Measurements from ENCODE around the gene KIF3A. TPM values are rescaled to one million over a fixed set of nuclear protein-coding genes. Genes with fewer than 3 reads are reported as not detected.
A peak's percentile ranks its signal among the peaks of the same experiment; 100 is the strongest.

Gene KIF3A
- total and polyA plus RNA-seq, 2 experiments from 2014 or later = 5.4 to 10.5 TPM

DNA sequence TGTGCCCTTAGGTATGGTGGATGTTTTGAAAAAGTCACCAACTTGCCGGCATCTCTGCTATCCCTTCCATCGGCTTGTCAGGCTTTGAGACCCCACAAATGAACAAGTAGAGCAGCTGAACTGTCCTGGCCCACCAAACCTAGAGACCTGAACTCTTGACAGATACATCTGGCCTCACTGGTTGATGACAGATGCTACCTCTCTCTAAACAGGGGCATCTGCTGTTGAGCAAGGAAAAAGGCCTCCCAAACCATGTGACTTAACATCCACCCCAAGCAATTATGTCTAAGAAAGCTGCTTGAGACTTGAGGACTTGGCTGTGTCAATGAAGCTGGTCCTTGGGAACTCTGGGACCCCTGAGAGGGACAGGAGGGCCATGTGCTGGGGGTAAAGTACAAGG lies 12.2 kb upstream of the KIF3A start:
- Histone ChIP-seq H3K9me3 (ENCODE audit: low read depth) (no peaks in the 10 kb centered on the region), H3K4me1 (ENCODE audit: low read depth) (no peaks in the 10 kb centered on the region)
- no peak for DNase-seq (ENCODE audit: low read depth in 1 of 2, low spot score in 1 of 2)

DNA sequence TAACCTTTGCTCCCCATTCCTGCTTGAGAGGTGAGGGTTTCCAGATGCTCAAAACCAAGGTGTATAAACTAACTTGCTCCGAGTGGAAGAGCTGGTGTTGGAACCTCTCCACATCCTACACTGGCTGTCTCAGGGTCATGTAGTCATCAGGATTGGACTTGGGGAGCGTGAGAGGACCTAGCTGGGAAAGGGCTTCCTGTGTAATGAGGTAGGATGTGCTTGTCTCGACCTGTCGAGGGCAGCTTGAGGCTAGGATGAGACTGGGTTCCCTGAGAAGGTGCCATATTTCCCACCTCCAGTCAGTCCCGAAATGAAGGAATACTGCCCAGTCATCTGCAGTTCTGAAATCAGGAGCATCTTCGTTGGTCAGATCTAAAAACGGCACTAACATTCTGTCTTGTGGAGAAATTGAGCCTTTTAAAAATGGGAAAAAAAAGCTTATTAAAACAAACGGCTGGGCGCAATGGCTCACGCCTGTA lies 11.2 kb upstream of the KIF3A start:
- H3K27me3 ChIP-seq = peaks cover 77% of the 10 kb centered on the region
- no peaks in the 10 kb centered on the region for H3K36me3 ChIP-seq
- no peaks in the 10 kb centered on the region for H3K4me1 ChIP-seq (ENCODE audit: low read depth)
- no peak overlapping the region for H3K27ac ChIP-seq
- TF ChIP-seq, protein P1, sequence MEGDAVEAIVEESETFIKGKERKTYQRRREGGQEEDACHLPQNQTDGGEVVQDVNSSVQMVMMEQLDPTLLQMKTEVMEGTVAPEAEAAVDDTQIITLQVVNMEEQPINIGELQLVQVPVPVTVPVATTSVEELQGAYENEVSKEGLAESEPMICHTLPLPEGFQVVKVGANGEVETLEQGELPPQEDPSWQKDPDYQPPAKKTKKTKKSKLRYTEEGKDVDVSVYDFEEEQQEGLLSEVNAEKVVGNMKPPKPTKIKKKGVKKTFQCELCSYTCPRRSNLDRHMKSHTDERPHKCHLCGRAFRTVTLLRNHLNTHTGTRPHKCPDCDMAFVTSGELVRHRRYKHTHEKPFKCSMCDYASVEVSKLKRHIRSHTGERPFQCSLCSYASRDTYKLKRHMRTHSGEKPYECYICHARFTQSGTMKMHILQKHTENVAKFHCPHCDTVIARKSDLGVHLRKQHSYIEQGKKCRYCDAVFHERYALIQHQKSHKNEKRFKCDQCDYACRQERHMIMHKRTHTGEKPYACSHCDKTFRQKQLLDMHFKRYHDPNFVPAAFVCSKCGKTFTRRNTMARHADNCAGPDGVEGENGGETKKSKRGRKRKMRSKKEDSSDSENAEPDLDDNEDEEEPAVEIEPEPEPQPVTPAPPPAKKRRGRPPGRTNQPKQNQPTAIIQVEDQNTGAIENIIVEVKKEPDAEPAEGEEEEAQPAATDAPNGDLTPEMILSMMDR (IDR thresholded peaks at IDR 0.05; ENCODE audit: low read depth, low read length) = no peak
- H3K4me3 ChIP-seq = no peak overlapping the region
- no peaks in the 10 kb centered on the region for H3K9me3 ChIP-seq (ENCODE audit: low read depth)
- no peak for DNase-seq (ENCODE audit: low read depth in 1 of 2, low spot score in 1 of 2)

More for the DNA sequence above, 12.2 kb upstream of the KIF3A start:
- no peaks in the 10 kb centered on the region for H3K36me3 ChIP-seq
- TF ChIP-seq, protein P1 (IDR thresholded peaks at IDR 0.05; ENCODE audit: low read depth, low read length) = no peak
- H3K27me3 ChIP-seq = peaks cover 71% of the 10 kb centered on the region
- no peak overlapping the region for H3K4me3 ChIP-seq
- no peak overlapping the region for H3K27ac ChIP-seq

DNA sequence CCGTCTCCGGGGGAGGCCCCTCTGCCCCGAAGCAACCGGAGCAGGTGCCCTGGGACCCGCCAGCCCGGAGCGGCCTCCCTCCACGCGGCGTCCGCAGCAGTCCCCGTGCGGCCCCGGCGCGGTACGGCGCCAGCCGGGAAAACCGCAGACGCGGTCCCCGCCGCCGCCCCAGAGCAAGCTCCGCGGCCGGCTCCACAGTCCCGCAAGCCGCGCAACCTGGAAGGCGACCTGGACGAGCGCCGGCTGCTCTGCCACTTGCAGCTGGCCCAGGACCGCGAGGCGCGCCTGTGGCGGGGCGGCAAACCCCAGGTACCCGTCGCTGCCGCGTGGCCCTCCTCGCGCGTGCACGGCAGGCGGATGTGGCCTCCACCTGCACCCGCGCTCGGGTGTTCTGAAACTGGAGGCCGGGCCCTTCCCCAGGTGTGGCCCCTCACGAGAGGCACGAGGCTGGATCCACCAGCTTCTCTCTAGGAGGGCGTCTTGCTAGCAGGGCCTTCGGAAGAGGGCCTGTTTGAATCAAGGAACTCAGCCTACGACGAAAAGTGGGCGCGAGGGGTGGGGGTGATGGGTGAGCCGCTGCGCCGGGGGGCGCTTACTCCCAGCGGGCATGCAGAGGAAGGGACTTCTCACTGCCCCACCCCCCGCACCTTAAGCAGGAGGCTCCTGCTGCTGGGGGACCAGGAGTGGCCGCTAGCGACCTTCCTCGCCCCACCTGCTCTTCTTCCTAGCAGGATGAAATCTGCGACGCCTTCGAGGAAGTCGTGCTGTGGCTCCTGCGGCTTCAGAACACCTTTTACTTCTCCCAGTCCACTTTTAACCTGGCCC lies 10.5 kb upstream of the KIF3A start:
- H3K27me3 ChIP-seq = peaks cover 83% of the 10 kb centered on the region
- peak in 1 of 2 donors; percentile 7 for DNase-seq (ENCODE audit: low read depth in 1 of 2, low spot score in 1 of 2)
- no peak overlapping the region for H3K27ac ChIP-seq
- H3K9me3 ChIP-seq (ENCODE audit: low read depth) = no peaks in the 10 kb centered on the region
- TF ChIP-seq, protein P1 (IDR thresholded peaks at IDR 0.05; ENCODE audit: low read depth, low read length) = no peak
- H3K4me3 ChIP-seq = peak overlapping the region; percentile 31
- no peaks in the 10 kb centered on the region for H3K36me3 ChIP-seq
- H3K4me1 ChIP-seq (ENCODE audit: low read depth) = no peaks in the 10 kb centered on the region

DNA sequence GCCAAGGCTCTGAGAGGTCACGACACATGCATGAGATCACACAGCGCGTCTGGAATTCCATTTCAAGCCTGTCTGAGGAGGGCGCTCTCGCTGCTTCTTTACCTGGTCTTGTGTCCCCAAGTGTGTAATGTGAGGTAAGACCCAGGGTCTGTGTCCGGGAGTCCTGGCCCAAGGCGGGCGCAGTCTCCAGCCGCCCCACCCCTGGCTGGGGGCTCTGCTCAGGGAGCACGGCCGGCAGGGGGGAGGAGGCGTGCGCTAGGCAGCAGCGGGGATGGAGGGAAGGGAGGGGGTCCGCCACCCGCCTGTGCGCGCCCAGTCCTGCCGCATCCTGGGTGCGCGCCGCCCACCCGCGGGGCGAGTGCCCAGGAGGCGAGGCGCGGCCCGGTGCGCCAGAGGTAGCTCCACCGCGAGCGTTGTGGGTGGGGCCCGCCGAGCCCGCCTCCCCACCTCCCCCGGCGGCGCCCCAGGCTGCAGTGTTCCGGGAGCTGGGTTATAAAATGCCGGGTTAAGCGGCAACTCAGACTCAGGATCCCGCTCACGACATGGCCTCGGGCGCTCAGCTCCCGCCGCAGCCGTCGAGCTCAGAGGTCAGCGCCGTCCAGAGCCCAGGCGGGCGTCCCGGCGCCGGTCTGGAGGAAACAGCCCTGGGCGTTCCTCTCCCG lies 9.7 kb upstream of the KIF3A start, which contains the start of gene CCNI2:
Gene CCNI2, plus strand, starts transcription at position 473 of the 662 bp plus-strand sequence. Its CDS starts 70 bp downstream, at position 543.
- no peak within 1 kb of the TSS for H3K27ac ChIP-seq
- no peaks in the 10 kb centered on the region for H3K36me3 ChIP-seq
- H3K4me3 ChIP-seq = peak within 1 kb of the TSS; percentile 31
- DNase-seq (ENCODE audit: low read depth in 1 of 2, low spot score in 1 of 2) = peak in 1 of 2 donors; percentile 25
- no peaks in the 10 kb centered on the region for H3K4me1 ChIP-seq (ENCODE audit: low read depth)
- no peaks in the 10 kb centered on the region for H3K9me3 ChIP-seq (ENCODE audit: low read depth)
- TF ChIP-seq, protein P1 (IDR thresholded peaks at IDR 0.05; ENCODE audit: low read depth, low read length) = peak; percentile 27
- peaks cover 86% of the 10 kb centered on the region for H3K27me3 ChIP-seq

DNA sequence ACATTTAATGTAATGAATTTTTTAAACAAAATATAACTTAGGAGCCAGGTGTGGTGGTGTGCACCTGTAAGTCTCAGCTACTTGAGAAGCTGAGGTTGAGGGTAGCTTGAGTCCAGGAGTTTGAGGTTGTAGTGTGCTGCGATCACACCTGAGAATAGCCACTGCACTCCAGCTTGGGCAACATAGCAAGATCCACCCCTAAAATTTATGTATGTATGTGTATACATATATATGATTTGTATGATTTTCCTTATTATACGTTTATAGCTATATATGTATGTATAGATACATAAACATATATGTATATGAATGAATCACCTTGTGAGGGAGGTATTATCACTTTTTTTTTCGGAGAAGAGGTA lies 9.2 kb upstream of the KIF3A start:
- H3K4me1 ChIP-seq (ENCODE audit: low read depth) = no peaks in the 10 kb centered on the region
- DNase-seq (ENCODE audit: low read depth in 1 of 2, low spot score in 1 of 2) = no peak
- H3K27ac ChIP-seq = no peak overlapping the region
- TF ChIP-seq, protein P1 (IDR thresholded peaks at IDR 0.05; ENCODE audit: low read depth, low read length) = no peak
- peak overlapping the region; percentile 31 for H3K4me3 ChIP-seq
- H3K9me3 ChIP-seq (ENCODE audit: low read depth) = no peaks in the 10 kb centered on the region
- peaks cover 89% of the 10 kb centered on the region for H3K27me3 ChIP-seq
- H3K36me3 ChIP-seq = no peaks in the 10 kb centered on the region
